DND-41 (cell line): ENCODE data around the gene PRCP.

Experiments
- ATAC-seq: fragments of 200-7000 bp; cut with Tn5 transposase; 3 replicates; pipeline ENCODE4 v1.9.1; 2021; ENCODE audit warnings: low read depth; ENCODE audit not compliant: insufficient read depth
- DNase-seq: peaks from one replicate; pipeline ENCODE4 v3.0.0-alpha.2; 2020
- H2AFZ ChIP-seq: 2 replicates; pipeline ENCODE4 v1.6.0; 2012; ENCODE audit warnings: low read depth, low read length
- H3K27ac ChIP-seq: 2 replicates; pipeline ENCODE4 v1.5.1; 2012; ENCODE audit warnings: low read length, inconsistent platforms
- H3K27me3 ChIP-seq: fragments of 200-600 bp; sonication (generic); 2 replicates; pipeline ENCODE4 v1.6.0; 2012; ENCODE audit warnings: low read length, mild to moderate bottlenecking, inconsistent platforms; ENCODE audit not compliant: insufficient read depth, poor library complexity
- H3K36me3 ChIP-seq: 2 replicates; pipeline ENCODE4 v1.5.1; 2012; ENCODE audit warnings: low read length, inconsistent platforms; ENCODE audit not compliant: insufficient read depth
- H3K4me1 ChIP-seq: 2 replicates; pipeline ENCODE4 v1.5.1; 2012; ENCODE audit warnings: mild to moderate bottlenecking, low read length; ENCODE audit not compliant: insufficient read depth
- H3K4me2 ChIP-seq: 2 replicates; pipeline ENCODE4 v1.6.0; 2012; ENCODE audit warnings: mild to moderate bottlenecking, moderate library complexity, low read length, inconsistent platforms; ENCODE audit not compliant: insufficient read depth
- H3K4me3 ChIP-seq, 2 experiments: fragments of 200-600 bp in 1 of 2; shearing (Covaris generic) in 1 of 2; 2 replicates each; pipeline ENCODE4 v1.5.1; 2012 to 2016; ENCODE audit warnings: inconsistent platforms in 2 of 2, low read length in 2 of 2, mild to moderate bottlenecking in 2 of 2, low read depth in 1 of 2, moderate library complexity in 1 of 2
- H3K79me2 ChIP-seq: 2 replicates; pipeline ENCODE4 v1.6.0; 2012; ENCODE audit warnings: low read length, inconsistent platforms; ENCODE audit not compliant: insufficient read depth
- H3K9ac ChIP-seq: 2 replicates; pipeline ENCODE4 v1.6.0; 2012; ENCODE audit warnings: low read depth, mild to moderate bottlenecking, inconsistent platforms, low read length, moderate library complexity
- H3K9me3 ChIP-seq: 2 replicates; pipeline ENCODE4 v1.5.1; 2012; ENCODE audit warnings: low read length, moderate library complexity, mild to moderate bottlenecking, inconsistent platforms; ENCODE audit not compliant: insufficient read depth, severe bottlenecking
- H4K20me1 ChIP-seq: 2 replicates; pipeline ENCODE4 v1.6.0; 2012; ENCODE audit warnings: low read length; ENCODE audit not compliant: insufficient read depth
- CTCF ChIP-seq: IDR thresholded peaks from 2 replicates; pipeline ENCODE4 v1.5.1; 2012; ENCODE audit warnings: borderline replicate concordance, low read length, moderate library complexity, mild to moderate bottlenecking; ENCODE audit not compliant: poor library complexity, severe bottlenecking; ENCODE audit errors: extremely low read depth
- EZH2 ChIP-seq: IDR thresholded peaks from 3 replicates; pipeline ENCODE4 v1.6.1; 2012; ENCODE audit warnings: borderline replicate concordance, low read depth, mild to moderate bottlenecking, moderate library complexity, low read length, inconsistent platforms; ENCODE audit not compliant: severe bottlenecking

PRCP gene

GRCh38 chr11:82901922-82902485 lies 1.8 kb upstream of the PRCP start:
- DNase-seq (no peak), ATAC-seq (no peak)
- H3K27me3 ChIP-seq, result no peaks in the 10 kb centered on the region
- no peak overlapping the region for H3K4me2 ChIP-seq
- no peak overlapping the region for H3K9ac ChIP-seq
- no peaks in the 10 kb centered on the region for H3K79me2 ChIP-seq
- H3K9me3 ChIP-seq, result no peaks in the 10 kb centered on the region
- H4K20me1 ChIP-seq, result no peaks in the 10 kb centered on the region
- TF ChIP-seq EZH2, result no peak
- no peaks in the 10 kb centered on the region for H3K36me3 ChIP-seq
- H3K27ac ChIP-seq, result no peak overlapping the region
- no peak overlapping the region for H3K4me3 ChIP-seq
- H3K4me1 ChIP-seq, result no peaks in the 10 kb centered on the region
- no peak overlapping the region for H2AFZ ChIP-seq

GRCh38 chr11:82901165-82901921 lies 1.1 kb upstream of the PRCP start, which contains the start of gene DDIAS:
DDIAS (plus strand) TSS chr11:82901736; CDS start chr11:82914739, 13,003 bp downstream.
- Histone ChIP-seq H3K79me2 (no peaks in the 10 kb centered on the region), H3K27ac (no peak within 1 kb of the TSS), H2AFZ (no peak within 1 kb of the TSS), H3K36me3 (no peaks in the 10 kb centered on the region), H3K27me3 (no peaks in the 10 kb centered on the region), H3K4me2 (no peak within 1 kb of the TSS), H3K4me3 (no peak within 1 kb of the TSS), H4K20me1 (no peaks in the 10 kb centered on the region), H3K9ac (no peak within 1 kb of the TSS), H3K4me1 (no peaks in the 10 kb centered on the region), H3K9me3 (no peaks in the 10 kb centered on the region)
- no peak for TF ChIP-seq CTCF
- no peak for TF ChIP-seq EZH2
- ATAC-seq (no peak), DNase-seq (no peak)

GRCh38 chr11:82899957-82900276 lies 313 bp downstream of the PRCP start:
- no peaks in the 10 kb centered on the region for H3K9me3 ChIP-seq
- H3K79me2 ChIP-seq, result no peaks in the 10 kb centered on the region
- H3K27ac ChIP-seq, result no peak overlapping the region
- ATAC-seq (no peak), DNase-seq (no peak)
- H3K4me3 ChIP-seq, result no peak overlapping the region
- H3K9ac ChIP-seq, result no peak overlapping the region
- H3K36me3 ChIP-seq, result no peaks in the 10 kb centered on the region
- H3K4me2 ChIP-seq, result no peak overlapping the region
- H2AFZ ChIP-seq, result no peak overlapping the region
- no peaks in the 10 kb centered on the region for H3K4me1 ChIP-seq
- TF ChIP-seq EZH2 (no peak), CTCF (no peak)
- no peaks in the 10 kb centered on the region for H4K20me1 ChIP-seq
- no peaks in the 10 kb centered on the region for H3K27me3 ChIP-seq

- H3K27ac ChIP-seq, result no peak overlapping the region
- TF ChIP-seq EZH2 (no peak), CTCF (no peak)
- no peaks in the 10 kb centered on the region for H3K27me3 ChIP-seq
- DNase-seq (no peak), ATAC-seq (no peak)
- no peaks in the 10 kb centered on the region for H3K9me3 ChIP-seq
- H3K9ac ChIP-seq, result no peak overlapping the region
- no peak overlapping the region for H3K4me2 ChIP-seq
- H3K79me2 ChIP-seq, result no peaks in the 10 kb centered on the region
- H2AFZ ChIP-seq, result no peak overlapping the region
- no peak overlapping the region for H3K4me3 ChIP-seq
- H3K4me1 ChIP-seq, result no peaks in the 10 kb centered on the region
- no peaks in the 10 kb centered on the region for H4K20me1 ChIP-seq
- no peaks in the 10 kb centered on the region for H3K36me3 ChIP-seq
These were observed 927 bp downstream of the PRCP start for GRCh38 chr11:82899186-82899820.
